Measurements from ENCODE around the gene PITPNM3. TPM values are rescaled to one million over a fixed set of nuclear protein-coding genes. Genes with fewer than 3 reads are reported as not detected.
A peak's percentile ranks its signal among the peaks of the same experiment; 100 is the strongest.

Gene PITPNM3
- polyA plus RNA-seq, 3 donors = 0.29 TPM; not detected in 2

GRCh38 chr17:6473128-6473767 is 83.1 kb downstream of the PITPNM3 start:
- H3K9ac ChIP-seq (ENCODE audit: insufficient read depth, low read length, poor library complexity, severe bottlenecking) = no peak overlapping the region
- H3K4me3 Mint-ChIP-seq = no peak overlapping the region
- no peak overlapping the region for H3K27ac ChIP-seq (ENCODE audit: low read depth in 1 of 2, low read length in 2 of 2)
- no peak overlapping the region for H2AFZ ChIP-seq (ENCODE audit: insufficient read depth, low read depth, low read length, poor library complexity, severe bottlenecking)
- H3K9me3 Mint-ChIP-seq = no peaks in the 10 kb centered on the region
- H3K4me1 Mint-ChIP-seq = no peaks in the 10 kb centered on the region
- H3K4me3 ChIP-seq (replicated peaks in 1 of 3; ENCODE audit: low read depth in 2 of 3, low read length in 3 of 3) = no peak overlapping the region
- no peaks in the 10 kb centered on the region for H3K36me3 Mint-ChIP-seq
- no peaks in the 10 kb centered on the region for H3K79me2 ChIP-seq (ENCODE audit: insufficient read depth, low read length)
- H3K27ac Mint-ChIP-seq = no peak overlapping the region
- no peaks in the 10 kb centered on the region for H4K20me1 ChIP-seq (ENCODE audit: insufficient read depth, low read length)
- peaks cover 8 to 10% (median 8%) of the 10 kb centered on the region in 3 donors for H3K27me3 Mint-ChIP-seq (ENCODE audit: low read depth in 3 of 3)
- H3K36me3 ChIP-seq (replicated peaks in 1 of 2; ENCODE audit: control insufficient read depth in 1 of 2, insufficient read depth in 2 of 2, low read length in 2 of 2) = no peaks in the 10 kb centered on the region
- 8% methylated on average over 7 of the region's 14 CpGs for WGBS (ENCODE audit: insufficient coverage)
- no peaks in the 10 kb centered on the region for H3K27me3 ChIP-seq (ENCODE audit: control insufficient read depth in 2 of 2, insufficient read depth in 2 of 2, low read length in 2 of 2)
- H3K4me2 ChIP-seq (replicated peaks; ENCODE audit: extremely low read depth, low read length, poor library complexity, severe bottlenecking) = no peak overlapping the region
- intact Hi-C loops (cut with micrococcal nuclease) = loop anchor here (1.0 to 10.0 kb wide), 3 partner anchors 172 to 329 kb away; partner anchors contain the start of genes KIAA0753 (in 1 of the 2) and TXNDC17 (in 1 of the 2)
- H3K4me1 ChIP-seq (ENCODE audit: control insufficient read depth in 1 of 2, insufficient read depth in 2 of 2, low read length in 2 of 2) = no peaks in the 10 kb centered on the region
- TF ChIP-seq CTCF (IDR thresholded peaks at IDR 0.05) = peak; percentile 93
- peak; percentile 43 to 62 (median 58) for DNase-seq
- no peaks in the 10 kb centered on the region for H3K9me3 ChIP-seq (replicated peaks in 1 of 2; ENCODE audit: control insufficient read depth in 1 of 2, insufficient read depth in 1 of 2, low read length in 2 of 2)

GRCh38 chr17:6472517-6472916 is 83.8 kb downstream of the PITPNM3 start:
- H3K36me3 ChIP-seq (replicated peaks in 1 of 2; ENCODE audit: control insufficient read depth in 1 of 2, insufficient read depth in 2 of 2, low read length in 2 of 2) = no peaks in the 10 kb centered on the region
- no peaks in the 10 kb centered on the region for H3K79me2 ChIP-seq (ENCODE audit: insufficient read depth, low read length)
- no peak overlapping the region for H3K27ac ChIP-seq (ENCODE audit: low read depth in 1 of 2, low read length in 2 of 2)
- peaks cover 8 to 14% (median 11%) of the 10 kb centered on the region in 3 donors for H3K27me3 Mint-ChIP-seq (ENCODE audit: low read depth in 3 of 3)
- H3K4me3 Mint-ChIP-seq = no peak overlapping the region
- H3K9ac ChIP-seq (ENCODE audit: insufficient read depth, low read length, poor library complexity, severe bottlenecking) = no peak overlapping the region
- H2AFZ ChIP-seq (ENCODE audit: insufficient read depth, low read depth, low read length, poor library complexity, severe bottlenecking) = no peak overlapping the region
- H3K4me2 ChIP-seq (replicated peaks; ENCODE audit: extremely low read depth, low read length, poor library complexity, severe bottlenecking) = no peak overlapping the region
- no peaks in the 10 kb centered on the region for H3K4me1 Mint-ChIP-seq
- no peak overlapping the region for H3K4me3 ChIP-seq (replicated peaks in 1 of 3; ENCODE audit: low read depth in 2 of 3, low read length in 3 of 3)
- no peaks in the 10 kb centered on the region for H4K20me1 ChIP-seq (ENCODE audit: insufficient read depth, low read length)
- no peaks in the 10 kb centered on the region for H3K4me1 ChIP-seq (ENCODE audit: control insufficient read depth in 1 of 2, insufficient read depth in 2 of 2, low read length in 2 of 2)
- intact Hi-C loops (cut with micrococcal nuclease) = loop anchor here (5.0 to 10.0 kb wide), 2 partner anchors 172 to 330 kb away; partner anchors contain the start of genes KIAA0753 (in 1 of the 2) and TXNDC17 (in 1 of the 2)
- no peaks in the 10 kb centered on the region for H3K27me3 ChIP-seq (ENCODE audit: control insufficient read depth in 2 of 2, insufficient read depth in 2 of 2, low read length in 2 of 2)
- no peak for TF ChIP-seq CTCF (IDR thresholded peaks at IDR 0.05)
- no peaks in the 10 kb centered on the region for H3K36me3 Mint-ChIP-seq
- H3K9me3 Mint-ChIP-seq = no peaks in the 10 kb centered on the region
- no peaks in the 10 kb centered on the region for H3K9me3 ChIP-seq (replicated peaks in 1 of 2; ENCODE audit: control insufficient read depth in 1 of 2, insufficient read depth in 1 of 2, low read length in 2 of 2)
- WGBS (ENCODE audit: insufficient coverage) = 100% methylated on average over 7 of the region's 10 CpGs
- no peak for DNase-seq
- H3K27ac Mint-ChIP-seq = no peak overlapping the region
